ENCODE measurements around the gene PLA2G4F.

The PLA2G4F gene

DNA sequence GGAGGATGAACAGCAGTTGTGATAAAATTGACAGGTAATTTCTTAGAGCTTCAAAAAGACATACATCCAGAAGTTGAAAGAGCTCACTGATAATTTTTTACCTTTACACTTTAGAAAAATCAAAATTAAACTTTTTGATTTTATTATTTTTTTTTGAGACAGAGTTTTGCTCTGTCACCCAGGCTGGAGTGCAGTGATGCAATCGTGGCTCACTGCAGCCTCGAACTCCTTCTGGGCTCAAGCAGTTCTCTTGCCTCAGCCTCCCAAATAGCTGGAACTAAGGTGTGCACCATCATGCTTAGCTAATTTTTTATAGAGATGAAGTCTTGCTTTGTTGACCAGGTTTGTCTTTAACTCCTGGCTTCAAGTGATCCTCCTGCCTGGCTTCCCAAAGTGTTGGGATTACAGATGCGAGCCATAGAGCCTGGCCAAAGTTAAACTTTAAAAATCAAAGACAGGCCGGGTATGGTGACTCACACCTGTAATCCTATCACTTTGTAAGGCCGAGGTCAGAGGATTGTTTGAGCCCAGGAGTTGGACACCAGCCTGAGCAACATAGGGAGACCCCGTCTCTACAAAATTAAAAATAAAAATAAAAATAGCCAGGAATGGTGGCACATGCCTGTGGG is 21.7 kb downstream of the PLA2G4F start:
- TF ChIP-seq, protein P1, sequence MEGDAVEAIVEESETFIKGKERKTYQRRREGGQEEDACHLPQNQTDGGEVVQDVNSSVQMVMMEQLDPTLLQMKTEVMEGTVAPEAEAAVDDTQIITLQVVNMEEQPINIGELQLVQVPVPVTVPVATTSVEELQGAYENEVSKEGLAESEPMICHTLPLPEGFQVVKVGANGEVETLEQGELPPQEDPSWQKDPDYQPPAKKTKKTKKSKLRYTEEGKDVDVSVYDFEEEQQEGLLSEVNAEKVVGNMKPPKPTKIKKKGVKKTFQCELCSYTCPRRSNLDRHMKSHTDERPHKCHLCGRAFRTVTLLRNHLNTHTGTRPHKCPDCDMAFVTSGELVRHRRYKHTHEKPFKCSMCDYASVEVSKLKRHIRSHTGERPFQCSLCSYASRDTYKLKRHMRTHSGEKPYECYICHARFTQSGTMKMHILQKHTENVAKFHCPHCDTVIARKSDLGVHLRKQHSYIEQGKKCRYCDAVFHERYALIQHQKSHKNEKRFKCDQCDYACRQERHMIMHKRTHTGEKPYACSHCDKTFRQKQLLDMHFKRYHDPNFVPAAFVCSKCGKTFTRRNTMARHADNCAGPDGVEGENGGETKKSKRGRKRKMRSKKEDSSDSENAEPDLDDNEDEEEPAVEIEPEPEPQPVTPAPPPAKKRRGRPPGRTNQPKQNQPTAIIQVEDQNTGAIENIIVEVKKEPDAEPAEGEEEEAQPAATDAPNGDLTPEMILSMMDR (IDR thresholded peaks at IDR 0.05), result no peak

DNA sequence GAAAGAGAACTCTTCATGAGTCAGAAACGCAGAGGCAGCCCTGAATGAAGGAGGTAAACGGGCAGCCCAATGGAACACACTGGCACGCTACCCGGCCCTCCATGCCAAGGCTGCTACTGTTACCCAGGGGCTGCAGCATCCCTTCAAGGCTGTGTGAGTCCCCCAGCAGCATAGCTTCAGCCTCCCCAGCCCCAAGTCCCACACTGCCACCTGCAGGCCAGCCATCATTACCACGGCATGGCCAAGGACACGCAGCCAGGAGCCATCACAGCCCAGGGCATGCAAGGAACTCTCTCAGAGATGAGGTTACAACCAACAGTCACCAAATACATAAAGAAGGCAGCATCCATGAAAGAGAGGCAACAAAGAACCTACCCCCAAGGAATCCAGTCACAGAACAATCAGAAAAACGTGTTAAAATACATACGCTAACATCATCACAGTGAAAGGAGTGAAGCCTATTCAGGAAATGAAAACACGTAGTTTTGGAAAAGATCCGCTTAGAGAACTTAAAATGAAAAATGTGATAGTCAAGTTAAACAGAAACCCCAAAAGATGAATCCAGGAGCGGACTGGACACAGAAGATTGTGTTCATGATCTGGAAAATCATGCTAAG is 22.4 kb downstream of the PLA2G4F start:
- TF ChIP-seq, protein P1 (IDR thresholded peaks at IDR 0.05), result peak; percentile 86

DNA sequence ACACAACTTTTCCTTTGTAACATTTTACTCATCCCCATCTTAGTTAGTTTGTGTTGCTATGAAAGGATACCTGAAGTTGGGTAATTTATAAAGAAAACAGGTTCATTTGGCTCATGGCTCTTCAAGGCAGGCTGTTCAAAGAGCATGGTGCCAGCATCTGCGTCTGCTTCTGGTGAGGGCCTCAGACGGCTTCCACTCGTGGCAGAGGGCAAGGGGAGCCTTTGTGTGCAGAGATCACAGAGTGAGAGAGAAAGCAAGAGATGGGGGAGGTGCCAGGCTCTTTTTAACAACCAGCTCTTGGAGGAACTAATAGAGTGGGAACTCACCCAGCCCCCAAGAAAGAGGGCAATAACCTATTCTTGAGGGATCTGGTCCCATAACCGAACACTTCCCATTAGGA is 23.1 kb downstream of the PLA2G4F start:
- TF ChIP-seq, protein P1 (IDR thresholded peaks at IDR 0.05), result no peak

DNA sequence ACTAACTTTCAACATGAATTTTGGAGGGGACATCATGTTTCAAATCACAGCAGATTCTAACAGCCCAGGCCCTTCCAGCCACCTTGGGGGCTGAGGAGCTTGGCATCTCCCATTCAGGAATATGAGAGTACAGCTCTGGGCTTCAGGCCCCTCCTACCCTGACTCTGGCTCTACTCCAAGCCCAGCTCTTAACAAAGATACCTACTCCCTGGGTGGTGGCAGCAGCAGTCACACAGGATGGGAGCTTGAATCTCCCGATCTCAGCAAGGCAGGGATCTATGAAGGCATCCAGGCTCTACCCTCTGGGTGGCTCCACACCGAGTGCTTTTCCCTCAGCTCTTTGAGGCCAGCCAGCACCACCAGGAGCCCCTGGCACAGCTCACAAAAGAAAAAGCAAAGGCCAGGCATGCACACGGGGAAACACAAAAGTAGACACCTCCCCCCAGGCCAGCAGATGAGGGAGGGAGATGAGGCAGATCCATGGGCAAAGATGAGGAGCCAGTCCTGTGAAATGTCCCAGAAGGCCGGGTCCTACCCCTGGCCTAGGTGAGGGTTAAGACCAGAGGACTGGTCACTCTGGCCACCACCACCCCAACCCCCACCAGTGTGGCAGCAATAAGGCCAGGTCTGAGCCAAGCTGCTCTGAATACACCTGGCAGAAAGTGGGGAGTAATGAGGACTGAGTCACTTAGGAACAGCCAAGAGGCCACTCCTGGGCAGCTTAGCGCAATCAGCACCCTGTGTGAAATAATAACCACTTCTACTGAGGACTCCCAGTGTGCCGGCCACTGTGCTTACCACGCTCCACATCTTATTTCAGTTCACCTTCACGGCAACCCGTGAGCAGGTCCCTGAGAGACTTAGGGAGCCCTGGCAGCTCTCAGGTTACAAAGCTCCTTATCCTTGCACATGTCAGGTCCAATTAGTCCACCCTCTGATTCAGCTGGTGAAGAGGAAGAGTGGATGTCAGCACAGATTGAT is 24.3 kb downstream of the PLA2G4F start:
- TF ChIP-seq, protein P1 (IDR thresholded peaks at IDR 0.05), result no peak

DNA sequence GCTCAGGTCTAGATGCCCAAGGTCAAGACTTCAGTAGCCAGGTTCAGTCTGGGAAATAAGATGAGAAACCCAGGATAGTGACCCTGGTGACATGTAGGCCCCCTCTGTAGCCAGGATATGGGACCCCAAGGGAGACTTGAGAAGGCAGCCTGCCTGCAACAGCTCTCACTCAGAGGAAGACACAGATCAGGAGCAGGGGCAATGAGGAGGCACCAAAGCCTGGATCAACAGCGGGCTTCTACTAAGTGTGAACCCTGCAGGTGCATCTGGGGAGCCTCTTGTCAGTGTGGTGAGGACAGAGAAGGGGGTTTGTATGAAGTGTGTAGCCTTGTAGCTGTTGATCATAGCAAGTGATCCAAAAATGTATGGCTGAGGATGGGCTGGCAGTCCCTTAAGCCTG is 25.4 kb downstream of the PLA2G4F start:
- TF ChIP-seq, protein P1 (IDR thresholded peaks at IDR 0.05), result no peak

DNA sequence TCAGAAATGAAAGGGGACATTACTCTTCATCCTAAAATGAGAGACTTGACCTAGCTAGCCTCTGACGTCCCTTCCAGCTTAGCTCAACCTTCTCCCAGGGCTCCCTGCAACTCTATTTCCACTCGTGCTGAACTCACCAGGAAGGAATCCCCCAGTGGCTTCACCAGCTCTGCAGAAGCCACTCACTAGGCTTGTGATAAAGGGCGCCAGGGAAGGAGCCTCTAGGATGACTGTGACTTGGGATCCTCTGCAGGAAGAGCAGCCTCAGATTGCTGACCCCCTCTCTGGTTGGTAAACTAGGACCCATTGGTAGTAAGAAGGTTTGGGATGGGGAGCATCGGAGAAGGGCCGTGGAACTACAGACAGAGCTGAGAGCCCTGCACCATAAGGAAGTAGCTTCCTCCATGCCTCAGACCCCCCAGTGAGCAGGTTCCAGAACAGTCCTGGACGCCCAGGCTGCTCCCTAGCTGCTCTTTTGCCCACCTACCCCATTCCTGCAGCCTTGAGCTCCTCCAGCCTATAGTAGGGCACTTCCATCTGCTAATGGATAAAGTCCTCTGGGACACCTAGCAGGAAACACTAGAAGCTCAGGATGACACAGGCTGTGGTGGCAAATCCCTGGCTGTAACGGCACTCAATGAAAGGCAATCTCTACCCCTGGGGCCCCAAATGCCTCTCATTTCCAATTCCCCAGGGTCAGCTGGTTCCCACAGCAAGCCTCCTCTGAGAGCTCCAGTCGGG is 26.0 kb downstream of the PLA2G4F start:
- TF ChIP-seq, protein P1 (IDR thresholded peaks at IDR 0.05), result no peak

DNA sequence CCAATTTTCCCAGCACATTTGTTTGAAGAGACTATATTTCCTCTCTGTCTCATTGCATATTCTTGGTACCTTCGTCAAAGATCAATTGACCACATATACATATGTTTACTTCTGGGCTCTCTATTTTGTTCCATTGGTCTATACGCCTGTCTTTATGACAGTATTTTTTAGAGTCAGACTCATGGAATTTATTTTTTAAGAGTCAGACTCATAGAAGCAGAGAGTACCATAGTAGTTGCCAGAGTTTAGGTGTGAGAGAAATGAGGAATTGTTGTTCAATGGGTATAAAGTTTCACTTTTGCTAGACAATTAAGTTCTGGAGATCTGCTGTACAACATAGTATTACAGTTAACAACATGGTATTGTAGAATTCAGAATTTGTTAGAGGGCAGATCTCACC is 27.1 kb downstream of the PLA2G4F start:
- TF ChIP-seq, protein P1 (IDR thresholded peaks at IDR 0.05), result no peak

Data from LNCAP (cell line).